ENCODE data around the gene DMD.

- TF ChIP-seq, protein P1, sequence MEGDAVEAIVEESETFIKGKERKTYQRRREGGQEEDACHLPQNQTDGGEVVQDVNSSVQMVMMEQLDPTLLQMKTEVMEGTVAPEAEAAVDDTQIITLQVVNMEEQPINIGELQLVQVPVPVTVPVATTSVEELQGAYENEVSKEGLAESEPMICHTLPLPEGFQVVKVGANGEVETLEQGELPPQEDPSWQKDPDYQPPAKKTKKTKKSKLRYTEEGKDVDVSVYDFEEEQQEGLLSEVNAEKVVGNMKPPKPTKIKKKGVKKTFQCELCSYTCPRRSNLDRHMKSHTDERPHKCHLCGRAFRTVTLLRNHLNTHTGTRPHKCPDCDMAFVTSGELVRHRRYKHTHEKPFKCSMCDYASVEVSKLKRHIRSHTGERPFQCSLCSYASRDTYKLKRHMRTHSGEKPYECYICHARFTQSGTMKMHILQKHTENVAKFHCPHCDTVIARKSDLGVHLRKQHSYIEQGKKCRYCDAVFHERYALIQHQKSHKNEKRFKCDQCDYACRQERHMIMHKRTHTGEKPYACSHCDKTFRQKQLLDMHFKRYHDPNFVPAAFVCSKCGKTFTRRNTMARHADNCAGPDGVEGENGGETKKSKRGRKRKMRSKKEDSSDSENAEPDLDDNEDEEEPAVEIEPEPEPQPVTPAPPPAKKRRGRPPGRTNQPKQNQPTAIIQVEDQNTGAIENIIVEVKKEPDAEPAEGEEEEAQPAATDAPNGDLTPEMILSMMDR (IDR thresholded peaks at IDR 0.05; ENCODE audit: low read depth, low read length): no peak
- no peak for TF ChIP-seq EZH2phosphoT487 (IDR thresholded peaks at IDR 0.05; ENCODE audit: low read depth)
Measured at GRCh38 chrX:32118832-32119231, 1092.5 kb downstream of the DMD start.

All from OCI-LY3 (cell line).